Measurements from ENCODE around the gene QKI. TPM values are rescaled to one million over a fixed set of nuclear protein-coding genes. Genes with fewer than 3 reads are reported as not detected.

The QKI gene
- total RNA-seq, 1 donor from 2014 or later = 204 TPM

DNA sequence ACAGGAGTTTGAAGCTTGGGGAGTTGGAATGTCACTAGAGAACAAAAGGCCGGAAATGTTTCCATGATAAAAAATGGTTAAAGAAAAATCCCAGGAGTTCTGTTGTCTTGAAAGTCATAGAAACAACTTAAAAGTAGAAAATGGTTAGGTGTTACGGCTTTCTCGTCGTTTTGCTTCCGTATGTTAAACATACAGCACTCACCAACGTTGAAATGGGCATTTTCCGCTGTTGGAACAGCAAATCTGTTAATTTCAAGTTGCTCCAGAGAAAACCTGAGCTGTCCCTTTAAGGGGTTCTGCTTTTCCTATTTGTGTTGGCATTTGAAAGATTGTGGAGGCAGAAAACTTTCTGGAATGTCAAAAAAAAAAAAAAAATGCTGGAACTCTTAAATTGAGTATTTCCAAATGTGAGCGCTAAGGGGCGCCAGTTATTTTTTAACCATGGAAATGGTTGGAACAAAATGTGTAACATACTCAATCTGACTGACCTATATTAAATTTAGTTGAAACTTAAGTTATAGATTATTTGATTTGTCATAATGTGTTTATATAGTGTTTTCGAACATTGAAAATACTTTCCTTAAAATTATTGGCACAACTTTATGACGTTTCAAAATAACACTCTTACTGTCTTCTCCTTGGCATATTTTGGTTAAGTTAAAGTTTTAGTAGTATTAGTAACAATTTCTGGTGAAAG, 2.2 kb downstream of the QKI start:
- Histone ChIP-seq H3K27ac (ENCODE audit: low read depth, low read length) (peak overlapping the region; percentile 96), H3K79me2 (ENCODE audit: insufficient read depth, low read length) (peaks cover 74% of the 10 kb centered on the region), H3K9me3 (ENCODE audit: insufficient read depth, low read depth, low read length) (no peaks in the 10 kb centered on the region), H3K4me1 (ENCODE audit: insufficient read depth, low read length) (peaks cover 22% of the 10 kb centered on the region), H4K20me1 (ENCODE audit: insufficient read depth, low read length) (peaks cover 45% of the 10 kb centered on the region), H3K27me3 (ENCODE audit: insufficient read depth, low read length) (no peaks in the 10 kb centered on the region), H2AFZ (ENCODE audit: low read depth, low read length) (no peak overlapping the region), H3K4me3 (ENCODE audit: insufficient read depth, low read depth, low read length) (peak overlapping the region; percentile 98), H3K36me3 (ENCODE audit: insufficient read depth, low read length) (no peaks in the 10 kb centered on the region), H3K9ac (ENCODE audit: low read length) (peak overlapping the region; percentile 99), H3K4me2 (ENCODE audit: low read length) (peak overlapping the region; percentile 86)
- Mint-ChIP-seq H3K4me3 (ENCODE audit: unreplicated experiment) (peak overlapping the region; percentile 98), H3K27me3 (ENCODE audit: low read depth, unreplicated experiment) (no peaks in the 10 kb centered on the region), H3K36me3 (ENCODE audit: low read depth, unreplicated experiment) (no peaks in the 10 kb centered on the region), H3K4me1 (ENCODE audit: low read depth, unreplicated experiment) (peaks cover 29% of the 10 kb centered on the region), H3K9me3 (ENCODE audit: unreplicated experiment) (no peaks in the 10 kb centered on the region), H3K27ac (ENCODE audit: unreplicated experiment) (peak overlapping the region; percentile 98)
- peak; percentile 54 for FAIRE-seq
- DNase-seq (ENCODE audit: low read depth) = peak; percentile 84
- TF ChIP-seq EZH2 (IDR thresholded peaks at IDR 0.05; ENCODE audit: insufficient read depth, low read length) = no peak
- TF ChIP-seq, protein P1, sequence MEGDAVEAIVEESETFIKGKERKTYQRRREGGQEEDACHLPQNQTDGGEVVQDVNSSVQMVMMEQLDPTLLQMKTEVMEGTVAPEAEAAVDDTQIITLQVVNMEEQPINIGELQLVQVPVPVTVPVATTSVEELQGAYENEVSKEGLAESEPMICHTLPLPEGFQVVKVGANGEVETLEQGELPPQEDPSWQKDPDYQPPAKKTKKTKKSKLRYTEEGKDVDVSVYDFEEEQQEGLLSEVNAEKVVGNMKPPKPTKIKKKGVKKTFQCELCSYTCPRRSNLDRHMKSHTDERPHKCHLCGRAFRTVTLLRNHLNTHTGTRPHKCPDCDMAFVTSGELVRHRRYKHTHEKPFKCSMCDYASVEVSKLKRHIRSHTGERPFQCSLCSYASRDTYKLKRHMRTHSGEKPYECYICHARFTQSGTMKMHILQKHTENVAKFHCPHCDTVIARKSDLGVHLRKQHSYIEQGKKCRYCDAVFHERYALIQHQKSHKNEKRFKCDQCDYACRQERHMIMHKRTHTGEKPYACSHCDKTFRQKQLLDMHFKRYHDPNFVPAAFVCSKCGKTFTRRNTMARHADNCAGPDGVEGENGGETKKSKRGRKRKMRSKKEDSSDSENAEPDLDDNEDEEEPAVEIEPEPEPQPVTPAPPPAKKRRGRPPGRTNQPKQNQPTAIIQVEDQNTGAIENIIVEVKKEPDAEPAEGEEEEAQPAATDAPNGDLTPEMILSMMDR (IDR thresholded peaks at IDR 0.05; ENCODE audit: insufficient read depth, low read depth, low read length) = peak; percentile 67

GRCh38 chr6:163417595-163417994, 3.1 kb downstream of the QKI start:
- Histone ChIP-seq H3K4me1 (ENCODE audit: insufficient read depth, low read length) (peaks cover 26% of the 10 kb centered on the region), H3K9ac (ENCODE audit: low read length) (peak overlapping the region; percentile 99), H3K27ac (ENCODE audit: low read depth, low read length) (peak overlapping the region; percentile 96), H3K4me2 (ENCODE audit: low read length) (peak overlapping the region; percentile 86), H3K4me3 (ENCODE audit: insufficient read depth, low read depth, low read length) (peak overlapping the region; percentile 98), H3K36me3 (ENCODE audit: insufficient read depth, low read length) (no peaks in the 10 kb centered on the region), H4K20me1 (ENCODE audit: insufficient read depth, low read length) (peaks cover 54% of the 10 kb centered on the region), H3K9me3 (ENCODE audit: insufficient read depth, low read depth, low read length) (no peaks in the 10 kb centered on the region), H3K27me3 (ENCODE audit: insufficient read depth, low read length) (no peaks in the 10 kb centered on the region), H2AFZ (ENCODE audit: low read depth, low read length) (no peak overlapping the region), H3K79me2 (ENCODE audit: insufficient read depth, low read length) (peaks cover 76% of the 10 kb centered on the region)
- peak overlapping the region; percentile 98 for H3K4me3 Mint-ChIP-seq (ENCODE audit: unreplicated experiment)
- FAIRE-seq = peak; percentile 17
- no peaks in the 10 kb centered on the region for H3K9me3 Mint-ChIP-seq (ENCODE audit: unreplicated experiment)
- TF ChIP-seq, protein P1 (IDR thresholded peaks at IDR 0.05; ENCODE audit: insufficient read depth, low read depth, low read length) = no peak
- TF ChIP-seq EZH2 (IDR thresholded peaks at IDR 0.05; ENCODE audit: insufficient read depth, low read length) = no peak
- no peaks in the 10 kb centered on the region for H3K27me3 Mint-ChIP-seq (ENCODE audit: low read depth, unreplicated experiment)
- peaks cover 31% of the 10 kb centered on the region for H3K4me1 Mint-ChIP-seq (ENCODE audit: low read depth, unreplicated experiment)
- H3K36me3 Mint-ChIP-seq (ENCODE audit: low read depth, unreplicated experiment) = no peaks in the 10 kb centered on the region
- no peak for DNase-seq (ENCODE audit: low read depth)
- peak overlapping the region; percentile 48 for H3K27ac Mint-ChIP-seq (ENCODE audit: unreplicated experiment)
